ENCODE results near the gene ANAPC10.
"Not testable (repeated sequence)": the region's sequence is repeated elsewhere in the genome, so short reads cannot be mapped to it uniquely, and the experiment has no call there.

The ANAPC10 gene

GRCh38 chr4:145097821-145098674 is at the start of gene ANAPC10, which contains the start of gene ABCE1:
TSS of gene ANAPC10 (minus strand) at chr4:145098196. CDS start at chr4:145096099, 2,097 bp downstream.
TSS of gene ABCE1 (plus strand) at chr4:145098311. CDS start at chr4:145104413, 6,102 bp downstream.
- DNase-seq (ENCODE audit: low spot score) = peak; percentile 96

GRCh38 chr4:145136219-145136618 is 38.2 kb upstream of the ANAPC10 start:
- DNase-seq (ENCODE audit: low spot score) = not testable (repeated sequence)

- peak; percentile 46 for DNase-seq (ENCODE audit: low spot score)
Measured at GRCh38 chr4:145132511-145133098, 34.6 kb upstream of the ANAPC10 start.

GRCh38 chr4:145131848-145132247 is 33.9 kb upstream of the ANAPC10 start:
- DNase-seq (ENCODE audit: low spot score) = no peak

- peak; percentile 29 for DNase-seq (ENCODE audit: low spot score)
Measured at GRCh38 chr4:145130788-145131399, 32.9 kb upstream of the ANAPC10 start.

GRCh38 chr4:145130130-145130529 is 32.1 kb upstream of the ANAPC10 start:
- no peak for DNase-seq (ENCODE audit: low spot score)

GRCh38 chr4:145125396-145125795 is 27.4 kb upstream of the ANAPC10 start:
- DNase-seq (ENCODE audit: low spot score) = no peak

GRCh38 chr4:145108128-145108527 is 10.1 kb upstream of the ANAPC10 start:
- DNase-seq (ENCODE audit: low spot score) = no peak

- DNase-seq (ENCODE audit: low spot score) = no peak
Measured at GRCh38 chr4:145107126-145107525, 9.1 kb upstream of the ANAPC10 start.

- DNase-seq (ENCODE audit: low spot score) = no peak
Measured at GRCh38 chr4:145103496-145103895, 5.5 kb upstream of the ANAPC10 start.

GRCh38 chr4:145102619-145103018 is 4.6 kb upstream of the ANAPC10 start:
- no peak for DNase-seq (ENCODE audit: low spot score)

GRCh38 chr4:145101091-145101490 is 3.1 kb upstream of the ANAPC10 start:
- no peak for DNase-seq (ENCODE audit: low spot score)

GRCh38 chr4:145099653-145100052 is 1.7 kb upstream of the ANAPC10 start:
- DNase-seq (ENCODE audit: low spot score) = no peak

- DNase-seq (ENCODE audit: low spot score) = peak; percentile 53
Measured at GRCh38 chr4:145098675-145099037, 660 bp upstream of the ANAPC10 start.

- no peak for DNase-seq (ENCODE audit: low spot score)
Measured at GRCh38 chr4:145097331-145097820, 620 bp downstream of the ANAPC10 start.

GRCh38 chr4:145093638-145094037 is 4.4 kb downstream of the ANAPC10 start:
- no peak for DNase-seq (ENCODE audit: low spot score)

GRCh38 chr4:145090380-145090779 is 7.6 kb downstream of the ANAPC10 start:
- no peak for DNase-seq (ENCODE audit: low spot score)

GRCh38 chr4:145083891-145084605 is 13.9 kb downstream of the ANAPC10 start:
- no peak for DNase-seq (ENCODE audit: low spot score)

GRCh38 chr4:145081756-145082155 is 16.2 kb downstream of the ANAPC10 start:
- no peak for DNase-seq (ENCODE audit: low spot score)

GRCh38 chr4:145076469-145076855 is 21.5 kb downstream of the ANAPC10 start:
- no peak for DNase-seq (ENCODE audit: low spot score)

GRCh38 chr4:145075742-145076468 is 22.1 kb downstream of the ANAPC10 start:
- no peak for DNase-seq (ENCODE audit: low spot score)
